Kidney epithelial cell (primary cell): ENCODE measurements around the gene STK38L. TPM values are rescaled to one million over a fixed set of nuclear protein-coding genes. Genes with fewer than 3 reads are reported as not detected.

Experiments
- DNase-seq: peaks from one replicate; pipeline ENCODE4 v3.0.0-alpha.2; 2010; ENCODE audit warnings: low read depth
- H3K27me3 ChIP-seq: 2 replicates; pipeline ENCODE4 v1.6.0; 2011; ENCODE audit warnings: low read length; ENCODE audit not compliant: control insufficient read depth, insufficient read depth
- H3K36me3 ChIP-seq: 2 replicates; pipeline ENCODE4 v1.5.1; 2011; ENCODE audit warnings: low read length; ENCODE audit not compliant: control insufficient read depth, insufficient read depth
- H3K4me3 ChIP-seq: 2 replicates; pipeline ENCODE4 v1.5.1; 2011; ENCODE audit warnings: low read depth, mild to moderate bottlenecking, control low read depth, low read length
- CTCF ChIP-seq: IDR thresholded peaks from 2 replicates; pipeline ENCODE4 v1.5.1; 2011; ENCODE audit warnings: mild to moderate bottlenecking, moderate library complexity, low read length, control low read depth, inconsistent platforms; ENCODE audit not compliant: insufficient read depth, poor library complexity, severe bottlenecking
- total RNA-seq: library from RNA; depleted of rRNA; stranded (reverse); fragments of >200 nt; gene quantifications from 2 replicates; pipeline ENCODE4 v1.2.3, GENCODE V29; 2015

The STK38L gene
- total RNA-seq, 1 donor from 2014 or later, result 28.0 TPM

- Histone ChIP-seq H3K4me3 (no peak overlapping the region), H3K36me3 (no peaks in the 10 kb centered on the region), H3K27me3 (no peaks in the 10 kb centered on the region)
- no peak for DNase-seq
- TF ChIP-seq CTCF, result no peak
These were observed 10.3 kb upstream of the STK38L start for GRCh38 chr12:27233814-27234213.

GRCh38 chr12:27236498-27236897, 7.6 kb upstream of the STK38L start:
- TF ChIP-seq CTCF, result no peak
- DNase-seq, result no peak
- H3K36me3 ChIP-seq, result no peaks in the 10 kb centered on the region
- no peaks in the 10 kb centered on the region for H3K27me3 ChIP-seq
- H3K4me3 ChIP-seq, result no peak overlapping the region

GRCh38 chr12:27237790-27238771, 6.0 kb upstream of the STK38L start:
- TF ChIP-seq CTCF, result no peak
- Histone ChIP-seq H3K27me3 (no peaks in the 10 kb centered on the region), H3K4me3 (no peak overlapping the region), H3K36me3 (no peaks in the 10 kb centered on the region)
- no peak for DNase-seq

GRCh38 chr12:27243006-27243405, 1.1 kb upstream of the STK38L start:
- no peak for DNase-seq
- no peak for TF ChIP-seq CTCF
- Histone ChIP-seq H3K4me3 (no peak overlapping the region), H3K36me3 (no peaks in the 10 kb centered on the region), H3K27me3 (no peaks in the 10 kb centered on the region)

GRCh38 chr12:27244689-27245488, 803 bp downstream of the STK38L start:
- Histone ChIP-seq H3K36me3 (no peaks in the 10 kb centered on the region), H3K27me3 (no peaks in the 10 kb centered on the region), H3K4me3 (peak overlapping the region; percentile 78)
- TF ChIP-seq CTCF, result no peak
- no peak for DNase-seq
